Middle frontal gyrus (tissue), 1 donor: ENCODE data around the gene RBM45.
A peak's percentile ranks its signal among the peaks of the same experiment; 100 is the strongest.
"Not testable (repeated sequence)": the region's sequence is repeated elsewhere in the genome, so short reads cannot be mapped to it uniquely, and the experiment has no call there.

Experiments
- DNase-seq: peaks from one replicate; pipeline ENCODE4 v3.0.0-alpha.2; 2015; ENCODE audit warnings: low spot score; ENCODE audit errors: extremely low spot score

RBM45 gene

GRCh38 chr2:178106053-178106452, 6.2 kb upstream of the RBM45 start:
- DNase-seq: no peak

DNA sequence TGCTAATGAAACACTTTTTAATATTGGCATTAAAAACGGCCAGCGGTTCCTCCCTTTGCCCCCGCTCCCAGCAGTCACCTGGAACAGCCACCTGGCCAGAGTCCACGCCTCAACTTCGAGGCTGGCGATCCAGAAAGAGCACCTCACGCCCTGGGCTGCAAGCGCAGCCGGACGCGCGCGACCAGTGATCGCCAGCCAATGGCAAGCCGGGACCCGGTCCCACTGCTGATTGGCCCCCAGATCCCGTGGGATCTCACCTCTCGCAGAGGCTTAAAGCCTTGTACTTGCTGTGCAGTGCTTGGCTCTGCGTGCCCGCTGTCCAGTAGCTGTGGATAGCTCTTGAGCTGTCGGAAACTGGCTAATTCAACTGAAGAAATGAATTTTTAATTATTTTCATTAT, 4.1 kb upstream of the RBM45 start:
- DNase-seq: no peak

- DNase-seq: peak; percentile 64
Measured at GRCh38 chr2:178109813-178110212, 2.4 kb upstream of the RBM45 start.

- DNase-seq: no peak
Measured at GRCh38 chr2:178110681-178111080, 1.6 kb upstream of the RBM45 start.

DNA sequence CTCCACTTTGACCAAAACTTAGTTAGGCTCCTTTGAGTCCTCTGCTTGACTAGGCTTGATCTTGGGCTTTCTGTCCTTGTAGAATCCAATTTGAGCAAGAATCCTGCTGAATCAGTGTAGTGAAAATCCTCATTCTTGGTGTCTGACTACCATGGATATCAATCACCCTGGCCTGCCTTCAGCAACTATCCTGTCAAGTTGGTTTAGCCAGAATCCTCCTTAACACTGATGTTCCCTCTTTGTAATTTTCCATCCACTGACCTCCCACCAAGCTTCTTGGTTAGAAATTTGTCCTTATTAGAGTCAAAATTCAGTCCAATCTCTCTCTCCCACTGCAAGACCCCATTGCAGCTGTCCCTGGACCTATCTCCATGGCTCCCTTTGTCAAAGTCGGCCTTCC, 494 bp upstream of the RBM45 start:
- DNase-seq: no peak

GRCh38 chr2:178114462-178114861, 2.2 kb downstream of the RBM45 start:
- no peak for DNase-seq

- DNase-seq: no peak
Measured at GRCh38 chr2:178115271-178115670, 3.0 kb downstream of the RBM45 start.

- no peak for DNase-seq
Measured at GRCh38 chr2:178117725-178118124, 5.5 kb downstream of the RBM45 start.

DNA sequence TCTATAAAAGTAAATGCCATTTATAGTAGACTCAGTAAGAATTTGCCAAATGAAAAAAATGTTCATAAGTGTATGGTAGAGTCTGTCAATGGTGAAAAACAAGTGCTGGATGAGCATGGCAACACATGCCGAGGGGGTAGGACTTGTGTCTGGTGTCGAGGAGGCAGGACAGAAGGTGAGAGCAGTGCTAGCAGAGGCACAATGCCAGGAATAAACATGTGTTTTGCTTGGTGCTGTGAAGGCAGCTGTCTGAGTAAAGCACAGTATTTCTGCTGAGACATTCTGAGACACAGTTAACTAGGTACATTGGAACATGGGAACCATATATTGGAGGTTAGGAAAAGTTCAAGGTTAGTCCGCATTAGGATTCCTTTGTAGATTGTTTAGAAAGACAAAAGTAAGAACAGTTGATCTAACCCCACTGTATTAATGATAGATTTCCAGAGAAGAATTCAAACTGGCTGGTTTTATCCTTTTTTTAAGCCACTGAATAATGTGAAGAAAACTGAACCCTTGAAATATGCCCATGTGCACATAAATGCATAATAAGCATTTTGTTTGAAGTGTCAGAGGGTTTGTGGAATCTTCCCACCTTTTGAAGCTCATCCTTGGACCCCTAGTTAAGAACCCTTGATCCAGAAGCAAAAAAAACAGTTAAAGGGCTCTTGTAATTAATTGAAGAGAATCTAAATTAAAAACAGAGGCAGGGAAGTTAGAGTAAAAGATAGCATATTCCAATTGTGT, 7.1 kb downstream of the RBM45 start:
- no peak for DNase-seq

DNA sequence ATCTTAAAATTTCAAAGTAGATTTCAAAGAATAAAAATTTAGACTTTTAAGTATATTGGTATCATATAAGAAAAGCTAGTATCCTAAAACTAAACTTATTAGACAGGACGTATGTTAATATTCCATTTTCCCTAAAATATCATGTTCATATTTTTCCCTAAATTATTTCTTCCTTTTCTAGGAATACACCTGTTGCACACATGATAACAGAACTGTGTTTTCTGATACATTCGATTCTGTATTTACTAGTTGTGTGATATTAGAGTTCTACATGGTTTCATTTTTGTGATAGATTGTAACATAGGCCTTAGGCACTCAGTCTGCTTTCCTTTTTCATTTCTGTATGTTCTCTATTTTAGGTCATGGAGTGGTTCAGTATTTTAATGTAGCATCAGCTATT, 10.9 kb downstream of the RBM45 start:
- no peak for DNase-seq

DNA sequence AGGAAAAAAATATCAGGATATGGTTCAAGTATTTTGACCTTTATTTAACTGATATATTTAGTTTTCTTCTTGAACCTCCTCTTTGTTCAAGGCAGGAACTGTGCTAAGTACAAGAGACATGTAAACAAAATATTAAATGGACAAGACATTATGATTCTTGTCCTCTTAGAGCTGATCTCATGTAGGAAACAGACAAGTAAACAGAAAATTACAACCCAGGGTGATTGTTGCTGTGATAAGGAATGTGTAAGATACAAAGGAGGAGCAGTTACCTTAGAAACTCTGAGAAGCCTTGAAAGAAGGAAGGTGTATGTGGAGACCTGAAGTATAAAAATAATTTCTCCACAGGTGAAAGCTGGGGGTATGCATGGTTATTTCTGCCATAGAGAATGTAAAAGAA, 12.9 kb downstream of the RBM45 start:
- DNase-seq: no peak

DNA sequence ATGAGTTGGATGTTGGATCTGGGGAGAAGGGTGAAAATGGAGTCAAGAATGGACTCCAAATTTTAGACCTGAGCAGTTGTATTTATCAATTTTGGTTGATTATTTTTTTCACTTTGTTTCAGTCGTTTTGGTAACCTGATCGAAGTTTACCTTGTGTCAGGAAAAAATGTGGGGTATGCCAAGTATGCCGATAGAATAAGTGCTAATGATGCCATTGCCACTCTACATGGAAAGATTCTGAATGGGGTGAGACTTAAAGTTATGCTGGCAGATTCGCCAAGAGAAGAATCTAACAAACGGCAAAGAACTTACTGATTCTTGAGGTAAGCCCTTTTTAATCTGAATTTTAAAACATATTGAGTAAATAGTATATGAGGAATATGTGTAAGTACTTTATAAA, 13.6 kb downstream of the RBM45 start:
- no peak for DNase-seq

GRCh38 chr2:178128836-178129630, 16.8 kb downstream of the RBM45 start:
- no peak for DNase-seq

DNA sequence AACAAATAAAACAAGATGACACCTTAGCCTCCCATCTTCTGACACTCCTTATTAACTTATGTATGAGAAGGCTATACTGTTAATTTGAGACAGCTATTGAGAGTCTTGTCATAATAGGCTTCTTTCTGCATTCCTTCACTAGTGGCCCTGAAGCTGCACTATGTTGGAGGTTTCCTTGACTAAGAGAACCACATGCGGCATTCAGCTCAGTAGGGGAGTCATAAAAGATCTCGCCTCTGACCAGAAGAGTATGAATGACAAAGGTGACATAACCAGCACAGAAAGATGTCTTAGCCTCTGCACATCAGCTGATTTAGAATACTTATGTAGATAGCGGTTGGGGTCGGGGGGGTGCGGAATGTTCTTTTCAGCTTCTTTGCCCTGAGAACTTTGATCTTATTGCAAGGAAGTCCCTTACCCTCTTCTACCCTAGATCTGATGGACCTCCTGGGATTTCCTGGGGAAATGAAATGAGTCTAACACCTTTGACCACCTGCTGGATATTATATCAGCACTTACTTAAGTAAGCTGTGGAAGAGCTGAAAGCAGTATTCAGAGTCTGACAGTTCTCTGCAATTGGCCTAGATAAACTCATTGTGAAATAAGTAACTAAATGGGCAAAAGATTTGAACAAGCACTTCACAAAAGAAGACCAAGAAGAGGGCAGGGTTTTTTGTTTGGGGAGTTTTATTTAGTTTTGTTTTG, 24.2 kb downstream of the RBM45 start:
- DNase-seq: no peak

DNA sequence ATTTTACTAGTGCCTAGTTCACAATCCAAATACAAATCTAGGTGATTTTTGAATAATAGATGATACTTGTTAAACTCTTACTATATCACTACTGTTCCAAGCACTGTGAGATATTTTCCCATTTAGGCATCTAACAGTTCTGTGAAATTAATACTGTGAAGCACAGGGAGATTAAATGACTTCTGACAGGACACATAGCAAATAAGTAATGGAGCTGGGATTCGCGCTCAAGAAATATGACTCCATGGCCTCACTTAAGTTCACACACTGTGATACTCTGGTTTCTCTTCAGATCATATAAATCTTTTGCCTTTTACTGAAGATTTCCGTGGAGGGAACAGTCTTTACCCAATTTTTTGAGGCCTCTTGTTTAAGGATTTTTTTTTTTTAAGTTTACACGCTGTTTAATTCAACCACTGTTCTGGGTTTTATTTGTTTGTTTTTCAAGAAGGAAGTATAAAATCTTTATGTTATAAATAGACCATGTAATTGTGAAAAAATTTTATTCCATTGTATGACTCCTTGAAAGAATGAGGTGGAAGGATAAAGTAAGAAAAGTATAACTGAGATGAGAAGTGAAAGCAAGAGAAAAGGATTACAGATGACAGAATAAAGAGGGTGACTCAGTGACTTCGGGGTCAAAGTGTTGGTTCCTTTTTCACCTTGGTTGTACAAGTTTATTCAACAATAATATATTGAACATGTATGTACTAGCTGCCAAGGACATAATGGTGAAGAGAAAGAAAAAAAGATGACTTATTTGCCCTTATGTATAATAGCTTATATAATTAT, 30.2 kb downstream of the RBM45 start:
- DNase-seq: no peak

GRCh38 chr2:178143481-178143880, 31.2 kb downstream of the RBM45 start:
- no peak for DNase-seq

DNA sequence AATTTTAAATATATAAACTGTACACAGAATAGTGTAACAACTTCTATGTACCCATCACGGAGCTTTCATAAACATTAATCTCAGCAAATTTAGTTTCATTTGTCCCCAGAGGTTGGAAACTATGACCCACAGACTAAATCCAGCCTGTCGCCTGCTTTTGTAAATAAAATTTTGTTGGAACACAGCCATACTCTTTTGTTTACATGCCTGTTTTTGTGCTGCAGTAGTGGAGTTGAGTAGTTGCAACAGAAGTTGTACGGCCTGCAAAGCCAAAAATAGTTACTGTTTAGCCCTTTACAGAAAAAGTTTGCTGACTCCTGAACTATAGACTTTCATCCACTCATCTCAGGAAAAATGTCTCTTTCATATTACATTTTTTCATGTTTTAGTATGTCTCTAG, 39.8 kb downstream of the RBM45 start:
- DNase-seq: no peak

- no peak for DNase-seq
Measured at GRCh38 chr2:178152542-178152941, 40.3 kb downstream of the RBM45 start.

DNA sequence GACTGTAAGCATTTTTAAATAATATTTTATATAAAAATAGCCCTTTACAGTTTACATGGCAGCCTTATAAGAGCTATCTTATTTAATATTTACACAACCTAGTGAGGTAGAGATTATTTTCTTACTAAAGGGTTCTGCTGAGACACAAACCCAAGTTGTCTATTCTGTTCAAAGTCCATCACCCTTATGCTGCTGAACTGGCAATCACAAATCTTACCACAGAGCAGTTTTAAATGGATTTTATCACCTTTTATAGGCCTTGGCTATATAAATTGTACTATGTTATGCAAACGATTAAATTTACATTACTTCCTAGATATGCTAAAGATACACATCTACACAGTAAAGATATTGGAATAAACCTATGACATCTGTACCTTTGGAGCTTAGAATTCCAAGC, 40.7 kb downstream of the RBM45 start:
- DNase-seq: no peak

GRCh38 chr2:178153878-178154277, 41.6 kb downstream of the RBM45 start:
- not testable (repeated sequence) for DNase-seq

DNA sequence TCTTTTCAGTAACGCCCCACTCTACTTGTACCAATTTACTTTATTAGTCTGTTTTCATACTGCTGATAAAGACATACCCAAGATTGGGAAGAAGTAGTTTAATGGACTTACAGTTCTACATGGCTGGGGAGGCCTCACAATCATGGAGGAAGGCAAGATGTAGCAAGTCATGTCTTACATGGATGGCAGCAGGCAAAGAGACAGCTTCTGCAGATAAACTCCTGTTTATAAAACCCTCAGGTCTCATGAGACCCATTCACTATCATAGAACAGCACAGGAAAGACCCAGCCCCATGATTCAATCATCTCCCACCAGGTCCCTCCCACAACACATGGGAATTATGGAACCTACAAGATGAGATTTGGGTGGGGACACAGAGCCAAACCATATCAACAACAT, 43.3 kb downstream of the RBM45 start:
- DNase-seq: no peak
